ENCODE measurements around the gene C2orf74.

C2orf74 gene

DNA sequence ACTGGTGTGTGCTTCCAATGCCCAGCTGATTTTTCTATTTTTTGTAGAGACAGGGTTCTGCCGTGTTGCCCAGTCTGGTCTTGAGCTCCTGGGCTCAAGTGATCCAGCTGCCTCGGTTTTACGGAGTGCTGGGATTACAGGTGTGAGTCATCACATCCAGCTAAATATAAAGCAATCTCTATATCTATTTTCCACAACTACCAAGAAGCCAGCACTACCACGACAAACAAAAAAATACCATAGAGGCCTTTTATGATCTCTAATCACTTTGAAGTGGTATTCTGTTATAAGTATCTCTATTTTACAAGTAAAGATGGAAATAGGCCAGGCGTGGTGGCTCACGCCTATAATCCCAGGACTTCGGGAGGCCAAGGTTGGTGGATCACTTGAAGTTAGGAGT is 34.7 kb downstream of the C2orf74 start:
- Histone ChIP-seq H3K9ac (ENCODE audit: low read length) (no peak overlapping the region), H2AFZ (ENCODE audit: low read depth, low read length) (no peak overlapping the region), H3K4me2 (ENCODE audit: low read length) (no peak overlapping the region), H3K27ac (ENCODE audit: low read length) (no peak overlapping the region), H3K36me3 (replicated peaks; ENCODE audit: low read depth, low read length) (peaks cover 27% of the 10 kb centered on the region), H3K9me3 (ENCODE audit: insufficient read depth, low read length) (no peaks in the 10 kb centered on the region), H3K4me1 (ENCODE audit: low read length) (no peaks in the 10 kb centered on the region), H3K27me3 (ENCODE audit: low read depth, low read length) (no peaks in the 10 kb centered on the region), H4K20me1 (ENCODE audit: insufficient read depth, low read length) (no peaks in the 10 kb centered on the region), H3K79me2 (ENCODE audit: low read length) (no peaks in the 10 kb centered on the region), H3K4me3 (ENCODE audit: low read length) (no peak overlapping the region)
- TF ChIP-seq CTCF (IDR thresholded peaks at IDR 0.05; ENCODE audit: low read depth, low read length), result no peak
- TF ChIP-seq EZH2phosphoT487 (IDR thresholded peaks at IDR 0.05; ENCODE audit: low read depth), result no peak

DNA sequence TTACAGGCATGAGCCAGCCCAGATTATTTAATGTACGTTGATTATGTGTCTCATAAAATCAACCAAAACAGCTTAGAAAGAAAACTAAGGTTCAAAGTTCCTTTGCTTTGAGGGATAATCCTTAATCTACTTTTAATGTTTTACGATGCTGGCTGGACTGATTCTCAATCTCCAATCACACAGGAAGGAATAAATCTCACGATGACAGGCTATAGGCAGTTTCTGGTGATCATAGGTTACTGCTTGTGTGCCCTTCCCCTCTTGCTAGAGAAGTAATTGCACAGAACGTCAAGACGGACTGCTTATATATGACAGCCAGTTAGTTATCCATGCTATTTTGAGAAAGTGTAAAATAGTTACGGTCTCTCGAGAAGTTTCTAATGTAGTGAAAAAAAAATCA is 43.1 kb downstream of the C2orf74 start:
- no peaks in the 10 kb centered on the region for H3K9me3 ChIP-seq (ENCODE audit: insufficient read depth, low read length)
- H2AFZ ChIP-seq (ENCODE audit: low read depth, low read length), result no peak overlapping the region
- H4K20me1 ChIP-seq (ENCODE audit: insufficient read depth, low read length), result no peaks in the 10 kb centered on the region
- no peak overlapping the region for H3K9ac ChIP-seq (ENCODE audit: low read length)
- no peak overlapping the region for H3K27ac ChIP-seq (ENCODE audit: low read length)
- H3K4me1 ChIP-seq (ENCODE audit: low read length), result no peaks in the 10 kb centered on the region
- no peaks in the 10 kb centered on the region for H3K27me3 ChIP-seq (ENCODE audit: low read depth, low read length)
- H3K79me2 ChIP-seq (ENCODE audit: low read length), result no peaks in the 10 kb centered on the region
- H3K4me2 ChIP-seq (ENCODE audit: low read length), result no peak overlapping the region
- no peak overlapping the region for H3K4me3 ChIP-seq (ENCODE audit: low read length)
- TF ChIP-seq EZH2phosphoT487 (IDR thresholded peaks at IDR 0.05; ENCODE audit: low read depth), result no peak
- TF ChIP-seq CTCF (IDR thresholded peaks at IDR 0.05; ENCODE audit: low read depth, low read length), result no peak
- peaks cover 35% of the 10 kb centered on the region for H3K36me3 ChIP-seq (replicated peaks; ENCODE audit: low read depth, low read length)

DNA sequence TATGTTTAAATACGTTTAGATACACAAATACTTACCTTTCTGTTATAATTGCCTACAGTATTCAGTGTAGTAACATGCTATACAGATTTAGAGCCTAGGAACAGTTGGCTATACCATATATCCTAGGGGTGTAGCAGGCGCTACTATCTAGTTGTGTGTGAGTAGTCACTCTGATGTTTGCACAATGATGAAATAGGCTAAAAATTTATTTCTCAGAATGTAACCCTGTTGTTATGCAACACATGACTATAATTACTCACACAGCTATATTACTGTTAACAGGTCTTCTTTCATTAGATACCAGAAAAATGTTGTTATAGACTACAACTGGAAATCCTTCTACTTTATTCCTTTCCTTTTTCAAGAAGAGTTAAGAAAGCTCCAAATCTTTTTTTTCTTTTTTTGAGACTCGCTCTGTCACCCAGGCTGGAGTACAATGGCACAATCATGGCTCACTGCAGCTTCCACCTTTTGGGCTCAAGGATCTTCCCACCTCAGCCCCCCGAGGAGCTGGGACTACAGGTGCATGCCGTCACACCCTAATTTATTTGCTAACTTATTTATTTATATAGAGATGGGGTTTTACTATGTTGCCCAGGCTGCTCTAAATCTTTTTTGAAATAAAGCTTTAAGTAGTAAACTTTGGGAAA is 48.5 kb downstream of the C2orf74 start:
- Histone ChIP-seq H4K20me1 (ENCODE audit: insufficient read depth, low read length) (no peaks in the 10 kb centered on the region), H3K27ac (ENCODE audit: low read length) (no peak overlapping the region), H3K9me3 (ENCODE audit: insufficient read depth, low read length) (no peaks in the 10 kb centered on the region), H2AFZ (ENCODE audit: low read depth, low read length) (no peak overlapping the region), H3K4me1 (ENCODE audit: low read length) (no peaks in the 10 kb centered on the region), H3K36me3 (replicated peaks; ENCODE audit: low read depth, low read length) (peaks cover 28% of the 10 kb centered on the region), H3K79me2 (ENCODE audit: low read length) (no peaks in the 10 kb centered on the region), H3K27me3 (ENCODE audit: low read depth, low read length) (no peaks in the 10 kb centered on the region), H3K9ac (ENCODE audit: low read length) (no peak overlapping the region), H3K4me2 (ENCODE audit: low read length) (no peak overlapping the region), H3K4me3 (ENCODE audit: low read length) (no peak overlapping the region)
- TF ChIP-seq EZH2phosphoT487 (IDR thresholded peaks at IDR 0.05; ENCODE audit: low read depth), result no peak
- no peak for TF ChIP-seq CTCF (IDR thresholded peaks at IDR 0.05; ENCODE audit: low read depth, low read length)

DNA sequence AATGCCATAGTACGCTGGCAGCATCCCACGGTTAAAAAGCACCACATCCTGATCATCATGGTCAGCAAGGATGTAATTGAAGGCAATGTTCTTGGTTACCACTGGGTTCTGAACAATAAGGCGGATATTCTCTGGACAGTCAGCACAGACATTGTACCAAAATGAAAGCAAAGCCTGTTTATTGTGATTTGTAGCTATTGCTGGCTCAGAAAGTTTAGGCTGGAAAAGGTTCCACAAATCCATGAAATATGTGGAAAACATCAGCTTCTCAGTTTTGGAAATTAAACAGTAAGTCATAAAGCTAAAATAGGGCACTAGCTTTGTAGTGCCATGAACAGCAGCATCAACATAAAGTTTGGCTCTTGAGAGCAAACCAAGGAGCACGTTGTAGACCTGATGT is 52.2 kb downstream of the C2orf74 start:
- no peaks in the 10 kb centered on the region for H3K9me3 ChIP-seq (ENCODE audit: insufficient read depth, low read length)
- H3K4me1 ChIP-seq (ENCODE audit: low read length), result no peaks in the 10 kb centered on the region
- no peak overlapping the region for H2AFZ ChIP-seq (ENCODE audit: low read depth, low read length)
- no peak overlapping the region for H3K4me2 ChIP-seq (ENCODE audit: low read length)
- peaks cover 22% of the 10 kb centered on the region for H3K36me3 ChIP-seq (replicated peaks; ENCODE audit: low read depth, low read length)
- no peaks in the 10 kb centered on the region for H3K27me3 ChIP-seq (ENCODE audit: low read depth, low read length)
- no peaks in the 10 kb centered on the region for H4K20me1 ChIP-seq (ENCODE audit: insufficient read depth, low read length)
- no peaks in the 10 kb centered on the region for H3K79me2 ChIP-seq (ENCODE audit: low read length)
- no peak overlapping the region for H3K4me3 ChIP-seq (ENCODE audit: low read length)
- no peak overlapping the region for H3K27ac ChIP-seq (ENCODE audit: low read length)
- H3K9ac ChIP-seq (ENCODE audit: low read length), result no peak overlapping the region
- TF ChIP-seq CTCF (IDR thresholded peaks at IDR 0.05; ENCODE audit: low read depth, low read length), result no peak
- no peak for TF ChIP-seq EZH2phosphoT487 (IDR thresholded peaks at IDR 0.05; ENCODE audit: low read depth)

Measured in OCI-LY3 (cell line).